NCI-H446 (cell line): Measurements from ENCODE around the gene SLC2A1.
A peak's percentile ranks its signal among the peaks of the same experiment; 100 is the strongest.
"Not testable (repeated sequence)": the region's sequence is repeated elsewhere in the genome, so short reads cannot be mapped to it uniquely, and the experiment has no call there.

Experiments used
- DNase-seq, 2 experiments: peaks; one replicate each; lab custom pipeline; 2025; lab: John Stamatoyannopoulos, UW

The SLC2A1 gene

DNA sequence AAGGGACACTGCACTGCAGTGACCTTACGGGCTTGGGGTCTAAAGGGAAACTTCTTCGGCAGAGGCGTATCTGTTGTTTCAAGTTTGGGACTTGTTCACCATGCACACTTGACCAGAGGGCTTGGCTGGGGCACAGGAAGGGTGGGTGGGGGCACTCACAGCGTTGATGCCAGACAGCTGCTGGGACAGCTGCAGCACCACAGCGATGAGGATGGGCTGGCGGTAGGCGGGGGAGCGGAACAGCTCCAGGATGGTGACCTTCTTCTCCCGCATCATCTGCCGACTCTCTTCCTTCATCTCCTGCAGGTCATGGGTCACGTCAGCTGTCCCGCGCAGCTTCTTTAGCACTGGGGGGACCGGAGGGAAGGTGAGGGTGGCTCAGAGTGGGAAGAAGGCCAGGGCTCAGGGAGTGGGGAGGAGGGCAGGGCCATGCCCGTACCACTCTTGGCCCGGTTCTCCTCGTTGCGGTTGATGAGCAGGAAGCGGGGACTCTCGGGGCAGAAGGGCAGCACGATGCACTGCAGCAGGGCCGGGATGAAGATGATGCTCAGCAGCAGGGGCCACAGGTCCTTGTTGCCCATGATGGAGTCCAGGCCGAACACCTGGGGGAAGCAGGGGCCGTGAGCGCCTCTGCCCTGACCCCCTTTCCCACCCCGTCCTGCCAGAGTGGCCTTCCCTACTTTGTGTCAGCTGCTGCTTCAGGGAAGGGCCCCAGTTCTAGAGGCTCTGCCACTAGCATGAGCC, 29.1 kb downstream of the SLC2A1 start:
- no peak for DNase-seq

DNA sequence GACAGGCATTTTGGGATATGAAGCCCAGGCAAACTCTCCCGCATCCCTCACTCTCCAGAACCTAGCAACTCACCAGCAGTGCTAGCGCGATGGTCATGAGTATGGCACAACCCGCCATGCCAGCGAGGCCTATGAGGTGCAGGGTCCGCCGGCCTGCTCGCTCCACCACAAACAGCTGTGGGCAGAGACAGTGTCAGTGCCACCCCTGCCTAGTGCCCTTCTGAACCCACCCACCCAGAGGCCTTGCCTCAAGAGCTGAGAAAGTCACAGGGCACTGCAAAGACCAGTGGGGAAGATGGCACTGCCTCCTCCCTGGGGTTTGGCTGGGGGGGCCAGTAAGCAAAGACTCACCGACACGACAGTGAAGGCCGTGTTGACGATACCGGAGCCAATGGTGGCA, 29.8 kb downstream of the SLC2A1 start:
- no peak for DNase-seq

DNA sequence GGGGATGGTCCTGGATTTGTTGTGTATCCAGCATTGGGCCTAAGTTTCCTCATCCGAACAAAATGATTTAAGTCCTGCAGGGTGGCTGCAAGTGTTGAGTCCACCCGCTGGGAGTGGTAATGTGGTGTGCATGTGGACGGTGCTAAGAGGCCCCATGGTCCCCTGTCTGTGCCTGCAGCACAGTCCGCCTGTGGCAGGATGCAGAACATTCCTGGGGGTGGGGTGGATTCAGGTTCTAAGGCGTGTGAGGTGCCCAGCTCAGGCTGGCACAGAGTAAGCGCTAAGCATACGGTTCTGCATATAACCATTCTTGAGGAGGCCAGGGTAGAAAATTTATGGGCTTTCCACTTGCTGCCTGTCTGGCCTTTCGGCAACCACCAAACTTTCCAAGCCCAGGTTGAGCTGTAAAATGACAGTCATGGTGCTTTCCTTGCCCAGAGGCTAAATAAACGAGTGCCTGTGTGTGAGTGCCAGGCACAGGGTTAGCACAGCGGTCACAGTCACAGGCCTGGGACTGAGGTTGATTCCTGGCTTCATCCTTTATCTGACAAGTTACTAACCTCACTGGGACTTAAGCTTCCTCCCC, 30.7 kb downstream of the SLC2A1 start:
- DNase-seq = no peak

DNA sequence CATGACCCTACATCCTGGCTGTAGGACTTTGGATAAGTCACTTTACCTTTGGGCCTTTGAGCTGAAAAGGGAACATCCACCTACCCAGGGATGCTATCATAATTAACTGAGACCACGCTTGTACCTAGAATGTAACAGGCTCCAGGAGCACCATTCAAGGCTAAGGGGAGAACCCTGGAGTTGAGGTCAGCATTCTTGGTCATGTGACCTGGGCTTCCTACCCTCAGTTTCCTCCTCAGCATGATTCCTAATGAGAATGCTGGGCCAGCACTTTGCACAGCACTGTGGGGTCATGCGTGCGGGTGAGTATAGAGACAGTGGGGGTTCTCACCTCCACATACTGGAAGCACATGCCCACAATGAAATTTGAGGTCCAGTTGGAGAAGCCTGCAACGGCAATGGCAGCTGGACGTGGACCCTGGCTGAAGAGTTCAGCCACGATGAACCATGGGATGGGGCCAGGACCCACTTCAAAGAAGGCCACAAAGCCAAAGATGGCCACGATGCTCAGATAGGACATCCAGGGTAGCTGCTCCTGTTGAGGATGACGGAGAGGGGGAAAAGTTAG, 31.3 kb downstream of the SLC2A1 start:
- DNase-seq = no peak

DNA sequence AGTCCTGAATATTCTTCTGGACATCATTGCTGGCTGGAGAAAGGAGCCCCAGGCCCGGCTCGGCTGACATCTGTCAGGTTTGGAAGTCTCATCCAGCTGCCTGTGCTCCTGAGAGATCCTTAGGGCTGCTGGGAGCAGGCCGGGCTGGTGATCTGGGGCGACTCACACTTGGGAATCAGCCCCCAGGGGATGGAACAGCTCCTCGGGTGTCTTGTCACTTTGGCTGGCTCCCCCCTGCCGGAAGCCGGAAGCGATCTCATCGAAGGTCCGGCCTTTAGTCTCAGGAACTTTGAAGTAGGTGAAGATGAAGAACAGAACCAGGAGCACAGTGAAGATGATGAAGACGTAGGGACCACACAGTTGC, 31.8 kb downstream of the SLC2A1 start:
- DNase-seq = no peak

DNA sequence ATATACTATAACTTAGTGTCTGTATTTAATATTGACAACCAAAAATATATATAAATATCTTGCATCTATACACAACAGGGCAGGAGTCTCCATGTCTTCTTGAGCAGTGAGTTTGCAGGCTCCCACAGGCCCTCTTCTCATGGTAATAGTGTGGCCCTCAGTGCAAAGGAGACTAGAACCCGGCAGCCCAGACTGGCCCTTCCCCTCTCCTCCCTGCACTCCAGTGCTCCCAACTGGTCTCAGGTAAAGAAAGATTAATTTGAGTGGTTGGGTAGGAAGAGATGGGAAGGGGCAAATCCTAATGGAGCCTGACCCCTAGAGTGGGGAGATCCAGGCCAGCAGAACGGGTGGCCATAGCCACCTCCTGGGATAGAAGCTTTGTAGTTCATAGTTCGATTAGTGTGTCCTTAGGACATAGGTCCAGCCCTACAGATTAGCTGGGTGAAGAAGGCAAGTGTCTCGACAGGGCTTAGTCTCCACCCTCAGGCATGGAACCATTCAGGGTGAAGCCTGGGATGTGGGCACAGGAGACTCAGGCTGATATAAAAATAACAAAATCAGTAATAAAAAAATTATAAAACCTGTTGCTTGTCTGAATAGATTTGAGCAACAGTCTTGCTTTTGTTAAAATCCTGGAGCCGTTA, 32.3 kb downstream of the SLC2A1 start:
- no peak for DNase-seq

DNA sequence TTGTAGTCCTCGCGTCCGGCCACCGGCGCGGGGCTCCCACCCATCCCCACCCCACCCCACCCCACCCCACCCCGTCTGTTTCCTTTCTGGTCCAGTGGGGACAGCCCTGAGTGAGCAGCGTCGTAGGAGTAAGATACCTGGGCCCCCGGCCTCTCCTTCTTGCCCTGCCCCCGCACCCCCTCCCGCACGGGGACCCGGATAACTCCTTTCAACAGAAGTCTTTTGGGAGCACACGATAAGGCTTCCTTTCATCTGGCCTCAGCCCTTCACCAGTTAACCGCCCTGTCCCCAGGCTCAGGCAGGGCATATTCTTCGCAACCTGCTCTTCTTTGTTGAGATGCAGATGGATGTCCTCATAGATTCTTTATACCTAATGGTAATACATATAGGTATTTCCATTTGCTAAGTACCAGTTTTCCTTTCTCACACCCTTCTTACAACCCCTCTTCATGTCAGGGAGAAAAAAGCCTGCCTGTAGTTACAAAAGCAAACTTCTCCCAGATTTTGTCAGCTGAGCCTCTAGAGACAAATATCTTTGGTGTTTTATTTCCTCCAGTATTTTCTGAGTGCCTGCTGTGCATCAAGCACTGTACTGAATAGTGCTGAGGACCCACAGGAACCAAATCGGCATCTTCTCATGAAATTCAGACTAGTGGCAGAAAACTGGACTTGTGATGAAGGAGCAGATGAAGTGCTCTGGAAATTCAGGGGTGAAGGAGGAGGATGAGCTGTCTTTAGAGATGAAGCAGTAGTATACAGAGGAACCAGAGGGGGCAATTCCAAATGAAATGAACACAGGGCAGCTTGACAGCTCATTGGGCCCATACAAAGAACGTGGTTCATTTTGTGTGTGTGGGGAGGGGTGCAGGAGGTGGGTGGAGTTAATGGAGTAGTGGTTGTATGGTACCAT, 33.6 kb downstream of the SLC2A1 start:
- no peak for DNase-seq

DNA sequence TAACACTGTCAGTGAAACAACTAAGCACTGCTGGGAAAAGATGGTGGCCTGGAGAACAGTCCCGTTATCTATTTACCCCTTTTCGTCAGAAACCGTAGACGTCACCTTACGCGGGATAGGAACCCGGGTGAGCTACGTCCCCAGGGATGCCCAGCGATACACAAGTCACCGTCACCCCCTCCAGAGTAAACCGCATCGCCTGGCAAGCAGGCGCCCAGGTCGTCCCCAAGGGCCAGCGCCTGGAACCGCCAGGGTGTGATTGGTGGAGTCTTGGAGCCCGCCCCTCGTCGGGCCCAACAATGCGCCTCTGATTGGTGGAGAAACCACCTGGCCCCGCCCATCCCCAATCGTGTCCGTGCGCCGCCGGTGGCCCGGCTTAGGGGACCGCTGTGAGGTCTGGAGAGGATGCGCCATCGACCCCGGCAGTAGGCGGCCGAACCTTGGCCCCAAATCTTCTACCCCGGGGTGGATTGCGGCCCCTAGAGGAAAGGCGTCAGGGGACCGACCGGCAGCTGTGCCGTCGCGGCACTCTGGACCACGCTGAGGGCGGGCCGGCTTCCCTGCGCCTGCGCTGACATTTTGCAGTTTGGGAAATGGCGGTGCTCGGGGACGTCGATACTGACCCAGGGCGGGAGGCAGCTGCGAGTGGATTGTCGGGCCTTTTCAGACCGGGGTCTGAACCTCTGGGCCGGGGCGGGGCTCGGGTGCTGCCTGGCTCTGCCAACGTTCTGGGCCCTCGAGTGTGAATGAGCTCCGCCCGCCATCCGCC, 34.4 kb downstream of the SLC2A1 start:
- peak; percentile 91 to 96 for DNase-seq

DNA sequence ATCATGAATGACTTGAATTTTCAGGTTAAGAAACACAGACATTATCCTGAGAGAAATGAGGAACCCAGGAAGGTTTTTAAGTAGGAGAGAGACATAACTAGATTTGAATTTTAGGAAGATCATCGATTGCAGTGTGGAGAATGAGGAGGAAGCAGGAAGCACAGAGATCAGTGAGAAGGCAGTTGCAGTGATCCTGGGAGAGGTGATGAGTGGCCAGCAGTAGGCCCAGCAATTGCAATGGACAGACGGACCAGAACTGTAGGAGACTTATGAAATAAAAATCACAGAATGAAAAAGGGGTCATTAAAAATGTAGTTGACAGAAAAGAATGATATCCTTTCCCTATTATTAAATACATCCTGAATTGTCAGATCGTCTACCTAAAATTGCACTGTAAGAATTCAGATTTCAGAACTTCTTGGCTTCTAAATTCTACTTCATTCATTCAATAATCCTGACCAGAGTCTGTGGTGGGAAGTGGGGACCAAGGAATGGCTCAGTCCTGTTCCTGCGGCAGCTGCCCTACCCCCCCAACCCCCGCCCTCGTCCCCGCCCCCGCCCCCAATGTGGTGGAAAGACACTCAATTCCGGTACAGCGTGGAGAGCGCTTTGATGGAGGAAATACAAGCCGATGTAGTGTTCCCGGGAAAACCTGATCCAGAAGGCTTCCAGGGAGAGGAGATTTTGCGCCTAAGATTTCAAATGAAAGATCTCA, 35.1 kb downstream of the SLC2A1 start:
- no peak for DNase-seq

DNA sequence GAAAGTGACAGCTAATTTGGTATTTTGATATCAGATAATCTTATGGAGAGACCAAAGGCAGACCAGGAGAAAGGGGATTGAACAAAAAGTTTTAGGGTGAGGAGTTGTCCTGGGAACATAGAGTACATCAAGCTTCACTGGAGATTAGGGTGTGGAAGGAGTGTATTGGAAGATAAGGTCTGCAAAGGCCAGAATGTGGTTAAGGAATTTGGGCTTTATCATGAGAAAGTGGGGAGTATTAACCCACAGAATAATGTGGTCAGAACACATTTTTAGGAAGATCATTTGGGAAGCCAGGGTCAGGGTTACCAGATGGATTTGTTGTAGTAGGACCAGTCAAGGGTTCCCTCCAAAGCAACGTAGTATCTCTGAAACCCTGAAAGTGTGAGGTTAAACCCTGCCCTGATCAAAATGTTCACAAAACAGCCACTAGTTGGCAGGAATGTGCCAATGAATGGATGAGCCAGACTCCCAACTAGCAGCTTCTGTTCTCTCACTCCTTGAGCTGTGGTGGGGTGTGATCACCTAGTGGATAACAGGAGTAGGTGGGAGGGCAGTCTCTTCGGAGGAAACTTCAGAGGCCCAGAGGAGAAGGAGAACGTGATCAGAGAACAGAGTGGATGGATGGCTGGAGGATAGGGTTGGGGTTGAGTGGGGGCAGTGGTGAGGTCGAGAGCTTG, 35.8 kb downstream of the SLC2A1 start:
- DNase-seq = peak; percentile 67 to 76

DNA sequence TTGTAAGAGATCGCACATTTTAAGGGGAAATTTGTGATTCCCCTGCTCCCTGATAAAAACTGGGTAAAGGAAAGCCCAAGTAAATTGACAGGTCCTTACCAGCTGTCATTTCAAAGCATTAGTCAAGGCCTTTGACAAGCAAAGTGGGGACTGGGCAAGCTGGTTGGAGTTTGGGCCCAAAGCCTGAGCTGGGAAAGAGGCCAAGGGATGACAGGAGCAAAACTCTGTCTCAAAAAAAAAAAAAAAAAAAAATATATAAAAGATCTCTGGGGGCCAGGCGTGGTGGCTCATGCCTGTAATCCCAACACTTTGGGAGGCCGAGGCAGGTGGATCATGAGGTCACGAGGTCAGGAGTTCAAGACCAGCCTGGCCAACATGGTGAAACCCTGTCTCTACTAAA, 36.9 kb downstream of the SLC2A1 start:
- DNase-seq = peak; percentile 77 to 86

DNA sequence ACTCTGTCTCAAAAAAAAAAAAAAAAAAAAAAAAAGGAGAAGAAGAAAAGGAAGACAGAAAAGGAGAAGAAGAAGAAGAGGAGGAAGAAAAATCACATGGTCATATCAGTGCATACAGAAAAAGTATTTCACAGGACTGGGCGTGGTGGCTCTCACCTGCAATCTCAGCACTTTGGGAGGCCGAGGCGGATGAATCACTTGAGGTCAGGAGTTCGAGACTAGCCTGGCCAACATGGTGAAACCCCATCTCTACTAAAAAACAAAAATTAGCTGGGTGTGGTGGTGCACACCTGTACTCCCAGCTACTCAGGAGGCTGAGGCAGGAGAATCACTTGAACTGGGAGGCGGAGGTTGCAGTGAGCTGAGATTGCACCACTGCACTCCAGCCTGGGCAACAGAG, 39.0 kb downstream of the SLC2A1 start:
- not testable (repeated sequence) for DNase-seq

DNA sequence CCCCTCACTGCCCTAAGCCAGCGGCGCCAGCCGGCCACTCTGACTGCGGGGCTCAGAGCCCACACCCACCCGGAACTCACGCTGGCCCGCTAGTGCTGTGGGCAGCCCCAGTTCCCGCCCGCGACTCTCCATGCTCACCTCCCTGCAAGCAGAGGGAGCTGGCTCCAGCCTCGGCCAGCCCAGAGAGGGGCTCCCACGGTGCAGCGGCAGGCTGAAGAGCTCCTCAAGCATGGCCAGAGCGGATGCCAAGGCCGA, 41.5 kb downstream of the SLC2A1 start:
- DNase-seq = no peak

DNA sequence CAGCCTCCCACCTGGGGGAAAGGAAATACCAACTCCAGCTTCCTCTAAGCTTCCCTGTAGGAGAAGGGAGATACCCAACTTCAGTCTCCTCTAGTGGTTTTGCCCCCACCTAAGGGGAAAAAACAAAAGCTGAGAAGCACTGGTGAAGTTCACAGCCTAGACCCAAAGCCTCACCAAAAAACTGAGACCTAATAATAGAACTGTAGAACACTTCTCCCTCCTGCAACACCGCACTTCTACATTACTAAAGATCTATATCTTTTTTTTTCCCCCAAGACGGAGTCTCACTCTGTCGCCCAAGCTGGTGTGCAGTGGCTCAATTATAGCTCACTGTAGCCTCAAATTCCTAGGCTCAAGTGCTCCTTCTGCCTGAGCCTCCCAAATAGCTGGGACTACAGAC, 43.2 kb downstream of the SLC2A1 start:
- no peak for DNase-seq

DNA sequence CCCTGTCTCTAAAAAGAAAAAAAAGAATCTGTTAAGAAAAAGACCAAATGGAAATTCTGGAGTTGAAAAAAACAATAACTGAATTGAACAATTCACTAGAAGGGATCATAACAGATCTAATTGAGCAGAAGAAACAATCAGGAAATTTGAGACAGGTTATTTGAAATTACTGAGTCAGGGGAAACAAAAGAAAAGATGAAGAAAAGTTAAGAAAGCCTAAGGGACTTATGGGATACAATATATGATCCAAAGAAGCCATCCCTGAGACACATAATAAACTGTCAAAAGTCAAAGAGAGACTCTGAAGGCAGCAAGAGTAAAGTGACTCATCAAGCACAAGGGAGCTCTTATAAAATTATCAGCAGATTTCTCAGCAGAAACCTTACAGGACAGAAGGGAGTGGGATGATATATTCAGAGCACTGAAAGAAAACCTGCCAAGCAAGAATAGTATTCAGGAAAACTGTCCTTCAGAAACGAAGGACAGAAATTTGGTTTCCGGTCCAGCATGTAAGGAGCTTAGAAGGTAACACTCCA, 44.5 kb downstream of the SLC2A1 start:
- no peak for DNase-seq

DNA sequence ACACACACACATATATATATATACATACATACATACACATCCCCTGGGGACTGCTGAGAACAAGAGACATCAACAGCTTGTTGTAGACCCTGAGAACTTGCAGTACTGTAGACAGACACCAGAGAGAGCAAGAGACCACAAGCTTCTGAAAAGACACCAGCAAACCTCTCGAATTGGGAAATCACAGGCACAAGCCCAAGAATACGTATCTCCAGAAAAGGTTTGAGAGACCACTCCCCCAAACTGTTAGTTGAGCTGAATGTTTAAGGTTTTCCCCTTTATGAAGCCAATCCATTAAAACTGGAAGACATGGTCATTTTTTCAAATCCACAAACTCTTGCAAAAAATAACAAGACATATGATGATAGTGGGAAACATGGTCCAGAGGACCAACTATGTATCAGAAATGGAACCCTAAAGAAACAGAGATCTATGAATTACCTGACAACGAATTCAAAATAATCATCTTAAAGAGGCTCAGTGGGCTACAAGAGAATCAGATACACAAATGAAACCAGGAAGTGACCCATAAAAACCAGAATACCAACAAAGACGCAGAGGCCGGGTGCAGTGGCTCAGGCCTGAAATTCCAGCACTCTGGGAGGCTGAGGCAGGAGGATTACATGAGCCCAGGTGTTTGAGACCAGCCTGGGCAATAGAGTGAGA, 45.1 kb downstream of the SLC2A1 start:
- peak; percentile 77 to 87 for DNase-seq

DNA sequence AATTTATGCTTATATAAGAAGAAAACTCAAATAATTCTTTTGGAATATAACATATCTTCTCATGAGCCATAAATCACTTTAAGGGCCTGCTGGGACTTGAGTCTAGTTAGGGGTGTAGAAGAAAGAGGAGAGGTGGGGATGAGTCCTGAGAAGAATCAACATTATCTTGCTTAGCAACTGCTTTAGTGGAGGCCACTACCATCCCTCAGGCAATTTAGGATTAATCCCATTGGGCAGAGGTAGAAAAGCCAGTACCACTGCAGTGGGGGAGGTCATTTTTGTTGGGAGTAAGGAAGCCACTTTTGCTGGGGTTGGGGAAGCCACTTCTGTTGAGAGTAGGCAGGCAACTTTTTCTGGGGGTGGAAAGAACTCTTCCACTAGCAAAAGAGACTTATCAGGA, 47.7 kb downstream of the SLC2A1 start:
- DNase-seq = no peak

DNA sequence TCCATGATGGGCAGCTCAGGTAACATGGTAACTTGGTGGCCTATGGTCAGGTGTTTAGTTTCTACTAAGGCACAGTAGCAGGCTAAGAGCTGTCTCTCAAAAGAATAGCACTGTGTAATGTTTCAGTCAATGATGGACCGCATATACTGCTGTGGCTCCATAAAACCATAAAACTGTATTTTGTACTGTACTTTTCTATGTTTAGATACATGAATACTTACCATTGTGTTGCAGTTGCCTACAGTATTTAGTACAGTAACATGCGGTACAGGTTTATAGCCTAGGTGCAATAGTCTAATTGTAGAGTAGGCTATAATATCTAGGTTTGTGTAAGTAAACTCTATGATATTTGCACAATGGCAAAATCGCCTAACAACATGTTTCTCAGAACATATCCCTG, 50.6 kb downstream of the SLC2A1 start:
- no peak for DNase-seq

DNA sequence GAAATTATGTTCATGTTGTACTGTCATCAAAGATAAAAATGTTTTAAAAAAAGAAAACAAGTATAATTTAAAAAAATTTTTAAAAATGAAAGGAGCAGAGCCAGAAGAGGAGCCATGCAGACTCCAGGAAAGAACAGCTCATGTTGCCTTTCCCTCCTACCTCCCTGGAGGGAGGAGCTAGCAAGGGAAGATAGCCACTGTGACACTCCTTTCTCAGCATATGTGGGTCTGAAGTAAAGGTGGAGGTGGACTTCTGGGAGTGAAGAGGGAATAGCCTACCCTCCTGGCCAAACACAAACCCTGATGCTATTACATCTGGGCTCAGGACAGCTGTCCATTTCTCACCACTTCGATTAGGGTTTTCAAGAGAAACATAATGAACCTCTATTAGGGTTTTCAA, 54.2 kb downstream of the SLC2A1 start:
- no peak for DNase-seq

DNA sequence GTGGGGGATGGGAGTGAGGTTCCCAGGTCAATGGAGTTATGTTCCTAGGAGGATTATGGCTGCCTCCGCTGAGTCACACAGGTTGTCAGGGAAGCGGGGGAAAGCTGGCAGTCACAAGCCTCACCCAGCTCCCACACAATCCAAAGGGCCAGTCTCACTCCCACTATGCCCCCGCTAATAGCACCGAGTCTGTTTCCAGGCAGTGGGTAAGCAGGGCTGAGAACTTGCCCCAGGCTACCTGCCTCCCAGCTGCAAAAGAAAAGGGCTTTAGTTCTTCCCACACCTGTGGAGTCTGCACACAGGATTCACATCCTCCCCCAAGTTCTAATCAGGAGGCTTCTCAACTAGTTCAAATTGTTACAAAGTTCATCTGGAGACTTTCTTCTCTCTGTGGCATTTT, 58.7 kb downstream of the SLC2A1 start:
- not testable (repeated sequence) for DNase-seq
